ENCODE data around the gene PRKRIP1.

PRKRIP1 gene

GRCh38 chr7:102468478-102469350 lies 72.6 kb downstream of the PRKRIP1 start:
- no peak overlapping the region for H3K4me2 ChIP-seq (ENCODE audit: low read length)
- peaks cover 9% of the 10 kb centered on the region for H3K79me2 ChIP-seq (ENCODE audit: low read length)
- H3K36me3 ChIP-seq (replicated peaks; ENCODE audit: low read depth, low read length): no peaks in the 10 kb centered on the region
- no peak for TF ChIP-seq EZH2phosphoT487 (IDR thresholded peaks at IDR 0.05; ENCODE audit: low read depth)
- no peak overlapping the region for H2AFZ ChIP-seq (ENCODE audit: low read depth, low read length)
- H3K9ac ChIP-seq (ENCODE audit: low read length): no peak overlapping the region
- peaks cover 10% of the 10 kb centered on the region for H3K4me1 ChIP-seq (ENCODE audit: low read length)
- no peak overlapping the region for H3K4me3 ChIP-seq (ENCODE audit: low read length)
- H4K20me1 ChIP-seq (ENCODE audit: insufficient read depth, low read length): no peaks in the 10 kb centered on the region
- no peaks in the 10 kb centered on the region for H3K27me3 ChIP-seq (ENCODE audit: low read depth, low read length)
- H3K9me3 ChIP-seq (ENCODE audit: insufficient read depth, low read length): no peaks in the 10 kb centered on the region
- no peak overlapping the region for H3K27ac ChIP-seq (ENCODE audit: low read length)

GRCh38 chr7:102469351-102469971 lies 73.3 kb downstream of the PRKRIP1 start:
- H3K79me2 ChIP-seq (ENCODE audit: low read length): peaks cover 2% of the 10 kb centered on the region
- no peaks in the 10 kb centered on the region for H3K36me3 ChIP-seq (replicated peaks; ENCODE audit: low read depth, low read length)
- H3K4me2 ChIP-seq (ENCODE audit: low read length): no peak overlapping the region
- no peaks in the 10 kb centered on the region for H3K27me3 ChIP-seq (ENCODE audit: low read depth, low read length)
- TF ChIP-seq EZH2phosphoT487 (IDR thresholded peaks at IDR 0.05; ENCODE audit: low read depth): no peak
- TF ChIP-seq CTCF (IDR thresholded peaks at IDR 0.05; ENCODE audit: low read depth, low read length): no peak
- no peak overlapping the region for H2AFZ ChIP-seq (ENCODE audit: low read depth, low read length)
- H3K9me3 ChIP-seq (ENCODE audit: insufficient read depth, low read length): no peaks in the 10 kb centered on the region
- H3K9ac ChIP-seq (ENCODE audit: low read length): no peak overlapping the region
- no peaks in the 10 kb centered on the region for H4K20me1 ChIP-seq (ENCODE audit: insufficient read depth, low read length)
- H3K27ac ChIP-seq (ENCODE audit: low read length): no peak overlapping the region
- no peak overlapping the region for H3K4me3 ChIP-seq (ENCODE audit: low read length)
- H3K4me1 ChIP-seq (ENCODE audit: low read length): peaks cover 6% of the 10 kb centered on the region; the same call in 1 of the 2 replicates

GRCh38 chr7:102469972-102470825 lies 74.0 kb downstream of the PRKRIP1 start:
- Histone ChIP-seq H3K36me3 (replicated peaks; ENCODE audit: low read depth, low read length) (no peaks in the 10 kb centered on the region), H3K9me3 (ENCODE audit: insufficient read depth, low read length) (no peaks in the 10 kb centered on the region), H3K27ac (ENCODE audit: low read length) (no peak overlapping the region), H3K79me2 (ENCODE audit: low read length) (no peaks in the 10 kb centered on the region), H3K9ac (ENCODE audit: low read length) (no peak overlapping the region), H3K27me3 (ENCODE audit: low read depth, low read length) (no peaks in the 10 kb centered on the region), H3K4me2 (ENCODE audit: low read length) (no peak overlapping the region), H3K4me3 (ENCODE audit: low read length) (no peak overlapping the region), H3K4me1 (ENCODE audit: low read length) (peaks cover 6% of the 10 kb centered on the region; the same call in 1 of the 2 replicates), H2AFZ (ENCODE audit: low read depth, low read length) (no peak overlapping the region), H4K20me1 (ENCODE audit: insufficient read depth, low read length) (no peaks in the 10 kb centered on the region)
- TF ChIP-seq CTCF (IDR thresholded peaks at IDR 0.05; ENCODE audit: low read depth, low read length) (no peak), EZH2phosphoT487 (IDR thresholded peaks at IDR 0.05; ENCODE audit: low read depth) (no peak)

- H3K9ac ChIP-seq (ENCODE audit: low read length): no peak overlapping the region
Observed at GRCh38 chr7:102471791-102472125, 75.6 kb downstream of the PRKRIP1 start.

More at GRCh38 chr7:102471791-102472125, 75.6 kb downstream of the PRKRIP1 start:
- no peaks in the 10 kb centered on the region for H3K27me3 ChIP-seq (ENCODE audit: low read depth, low read length)
- TF ChIP-seq CTCF (IDR thresholded peaks at IDR 0.05; ENCODE audit: low read depth, low read length) (no peak), EZH2phosphoT487 (IDR thresholded peaks at IDR 0.05; ENCODE audit: low read depth) (no peak)
- H3K79me2 ChIP-seq (ENCODE audit: low read length): no peaks in the 10 kb centered on the region
- no peak overlapping the region for H3K4me3 ChIP-seq (ENCODE audit: low read length)
- no peaks in the 10 kb centered on the region for H3K4me1 ChIP-seq (ENCODE audit: low read length)
- H3K36me3 ChIP-seq (replicated peaks; ENCODE audit: low read depth, low read length): no peaks in the 10 kb centered on the region
- H3K4me2 ChIP-seq (ENCODE audit: low read length): no peak overlapping the region
- no peaks in the 10 kb centered on the region for H4K20me1 ChIP-seq (ENCODE audit: insufficient read depth, low read length)
- H3K9me3 ChIP-seq (ENCODE audit: insufficient read depth, low read length): no peaks in the 10 kb centered on the region
- no peak overlapping the region for H3K27ac ChIP-seq (ENCODE audit: low read length)
- H2AFZ ChIP-seq (ENCODE audit: low read depth, low read length): no peak overlapping the region
